Measurements from ENCODE around the gene PM20D1. TPM values are rescaled to one million over a fixed set of nuclear protein-coding genes. Genes with fewer than 3 reads are reported as not detected.

The PM20D1 gene
- total and polyA plus RNA-seq, 8 donors = 5.6 to 54.6 (median 21.4) TPM

DNA sequence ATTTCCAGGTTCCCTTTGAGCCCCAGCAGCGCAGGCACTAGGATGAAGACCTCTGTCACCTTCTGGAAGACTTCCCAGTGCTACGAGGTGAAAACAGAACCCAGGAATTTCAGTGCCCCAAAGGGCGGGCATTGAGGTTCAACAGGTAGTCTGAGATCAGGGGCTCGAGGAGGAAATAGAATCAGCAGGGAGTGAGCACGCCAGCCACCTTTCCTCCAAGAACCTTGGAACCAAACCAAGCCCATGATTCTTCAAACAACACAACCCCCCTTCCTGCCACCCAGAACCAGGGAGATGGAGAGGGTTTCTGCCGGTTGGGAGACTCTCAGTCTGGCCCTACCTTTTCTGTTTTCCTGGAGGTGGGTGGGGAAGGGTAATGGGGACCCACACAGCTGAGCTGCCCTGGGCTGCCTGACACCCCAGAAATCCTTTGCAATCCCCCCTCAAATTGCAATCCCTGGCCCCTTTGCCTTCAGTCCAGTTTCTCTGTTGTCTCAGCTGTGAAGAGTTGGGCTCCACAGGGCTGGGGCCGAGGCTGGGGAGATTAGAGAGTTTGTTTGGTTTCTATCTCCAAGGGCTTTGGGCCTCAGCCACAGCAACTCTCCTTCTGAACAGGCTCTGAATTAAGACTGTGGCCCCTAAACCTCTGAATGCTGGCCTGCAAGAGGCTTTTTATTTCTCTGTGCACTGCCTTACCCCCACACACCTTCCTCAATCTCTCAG is 48.8 kb downstream of the PM20D1 start:
- Histone ChIP-seq H3K27me3 (no peaks in the 10 kb centered on the region), H3K9me3 (no peaks in the 10 kb centered on the region), H3K36me3 (peaks cover 0 to 37% (median 10%) of the 10 kb centered on the region in 3 donors), H3K4me3 (no peak overlapping the region), H3K27ac (peak overlapping the region; percentile 65 to 86 (median 72)), H3K4me1 (peaks cover 19 to 40% (median 30%) of the 10 kb centered on the region in 3 donors)
- intact Hi-C loops (cut with DNase I) = no loop called here
- ATAC-seq (peak; percentile 80 to 83 (median 81)), DNase-seq (peak in 5 of 6 donors; percentile 58 to 74 (median 66)), FAIRE-seq (no peak)
- TF ChIP-seq, protein P1, sequence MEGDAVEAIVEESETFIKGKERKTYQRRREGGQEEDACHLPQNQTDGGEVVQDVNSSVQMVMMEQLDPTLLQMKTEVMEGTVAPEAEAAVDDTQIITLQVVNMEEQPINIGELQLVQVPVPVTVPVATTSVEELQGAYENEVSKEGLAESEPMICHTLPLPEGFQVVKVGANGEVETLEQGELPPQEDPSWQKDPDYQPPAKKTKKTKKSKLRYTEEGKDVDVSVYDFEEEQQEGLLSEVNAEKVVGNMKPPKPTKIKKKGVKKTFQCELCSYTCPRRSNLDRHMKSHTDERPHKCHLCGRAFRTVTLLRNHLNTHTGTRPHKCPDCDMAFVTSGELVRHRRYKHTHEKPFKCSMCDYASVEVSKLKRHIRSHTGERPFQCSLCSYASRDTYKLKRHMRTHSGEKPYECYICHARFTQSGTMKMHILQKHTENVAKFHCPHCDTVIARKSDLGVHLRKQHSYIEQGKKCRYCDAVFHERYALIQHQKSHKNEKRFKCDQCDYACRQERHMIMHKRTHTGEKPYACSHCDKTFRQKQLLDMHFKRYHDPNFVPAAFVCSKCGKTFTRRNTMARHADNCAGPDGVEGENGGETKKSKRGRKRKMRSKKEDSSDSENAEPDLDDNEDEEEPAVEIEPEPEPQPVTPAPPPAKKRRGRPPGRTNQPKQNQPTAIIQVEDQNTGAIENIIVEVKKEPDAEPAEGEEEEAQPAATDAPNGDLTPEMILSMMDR (IDR thresholded peaks at IDR 0.05) = no peak
- 15 to 21% methylated on average over 7 of the region's 7 CpGs for WGBS, 2 donors

DNA sequence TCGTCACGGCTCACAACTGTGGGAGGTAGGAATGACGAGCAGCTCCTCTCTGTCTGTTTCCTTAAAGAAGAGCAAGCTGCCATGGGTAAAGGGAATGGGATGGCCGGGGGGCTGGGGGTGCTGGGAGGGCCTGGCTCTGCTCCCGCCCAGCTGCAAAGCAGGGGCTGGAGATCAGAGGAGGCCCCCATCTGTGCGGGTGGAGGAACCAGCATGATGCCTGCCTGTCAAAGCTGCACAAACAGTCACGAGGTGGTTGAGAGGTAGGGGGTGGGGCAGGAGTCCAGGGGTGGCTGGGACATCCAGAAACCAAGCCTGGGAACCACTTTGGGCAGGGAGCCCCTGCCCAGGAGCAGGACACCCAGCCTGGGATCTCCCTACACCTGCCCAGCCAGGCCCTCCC is 49.5 kb downstream of the PM20D1 start:
- ATAC-seq = peak in 3 of 4 donors; percentile 11 to 29 (median 24)
- intact Hi-C loops (cut with DNase I) = no loop called here
- WGBS, 2 donors = 45 to 47% methylated on average over 7 of the region's 7 CpGs

DNA sequence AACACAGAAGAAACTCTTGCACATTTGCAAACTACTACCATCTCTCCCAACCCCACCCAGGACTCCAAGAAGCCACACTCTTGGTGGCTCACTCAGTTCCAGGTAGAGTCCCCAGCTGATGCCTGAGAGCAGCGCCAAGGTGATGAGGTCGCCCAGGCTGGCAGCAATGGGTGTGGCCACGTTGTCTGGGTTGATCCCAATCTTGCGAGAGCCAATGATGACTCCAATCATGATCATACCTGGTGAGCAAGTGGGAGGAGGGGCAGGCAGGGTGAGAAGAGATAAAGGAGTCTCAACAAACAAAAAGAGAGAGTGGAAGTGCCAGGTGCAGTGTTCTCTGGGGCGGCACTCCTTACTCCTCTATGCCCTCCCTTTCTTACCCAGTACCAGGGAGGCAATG is 51.4 kb downstream of the PM20D1 start:
- peak in 1 of 6 donors; percentile 42 for DNase-seq
- peaks cover 19 to 24% (median 23%) of the 10 kb centered on the region in 3 donors for H3K4me1 ChIP-seq

More for the DNA sequence above, 49.5 kb downstream of the PM20D1 start:
- Histone ChIP-seq H3K9me3 (no peaks in the 10 kb centered on the region), H3K27ac (peak overlapping the region; percentile 65 to 86 (median 72)), H3K4me3 (peak overlapping the region in 1 of 4 donors; percentile 19), H3K36me3 (peaks cover 0 to 42% (median 10%) of the 10 kb centered on the region in 3 donors), H3K27me3 (no peaks in the 10 kb centered on the region), H3K4me1 (peaks cover 19 to 35% (median 27%) of the 10 kb centered on the region in 3 donors)
- TF ChIP-seq, protein P1 (IDR thresholded peaks at IDR 0.05) = no peak
- FAIRE-seq = no peak
- peak in 2 of 6 donors; percentile 39 to 65 for DNase-seq

DNA sequence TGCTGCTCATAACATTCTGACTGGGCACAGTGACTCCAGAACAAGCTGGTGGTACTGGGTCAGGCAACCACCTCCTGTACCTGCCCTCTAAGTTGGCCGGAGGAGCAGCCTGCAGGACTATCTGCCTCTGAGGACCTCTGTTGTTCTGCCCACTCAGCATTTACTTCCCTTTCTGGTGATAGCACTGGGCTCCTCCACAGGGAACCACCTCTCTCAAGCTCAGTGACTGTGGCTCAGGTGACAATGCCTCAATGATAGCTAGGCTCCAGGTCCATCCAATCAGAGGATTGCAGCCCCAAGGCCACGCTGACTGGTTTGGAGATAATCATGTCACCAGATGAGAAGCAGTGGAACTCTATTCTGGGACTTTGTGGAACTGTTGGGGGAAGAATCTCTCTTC is 52.8 kb downstream of the PM20D1 start:
- no peak for FAIRE-seq

More for the DNA sequence above, 51.4 kb downstream of the PM20D1 start:
- no peak for FAIRE-seq
- no peaks in the 10 kb centered on the region for H3K9me3 ChIP-seq
- H3K27me3 ChIP-seq = no peaks in the 10 kb centered on the region
- no peak overlapping the region for H3K27ac ChIP-seq
- ATAC-seq = peak in 2 of 4 donors; percentile 1 to 6
- intact Hi-C loops (cut with DNase I) = loop anchor here in 2 of 3 donors (5.0 to 10.0 kb wide), 2 partner anchors 116 to 179 kb away; no protein-coding TSS in a partner anchor
- 41 to 42% methylated on average over 5 of the region's 5 CpGs for WGBS, 2 donors
- peaks cover 0 to 61% (median 20%) of the 10 kb centered on the region in 3 donors for H3K36me3 ChIP-seq
- TF ChIP-seq, protein P1 (IDR thresholded peaks at IDR 0.05) = no peak
- no peak overlapping the region for H3K4me3 ChIP-seq

More for the DNA sequence above, 52.8 kb downstream of the PM20D1 start:
- Histone ChIP-seq H3K27ac (no peak overlapping the region), H3K4me1 (peaks cover 17 to 23% (median 19%) of the 10 kb centered on the region in 3 donors), H3K27me3 (no peaks in the 10 kb centered on the region), H3K4me3 (no peak overlapping the region), H3K9me3 (no peaks in the 10 kb centered on the region), H3K36me3 (peaks cover 0 to 75% (median 20%) of the 10 kb centered on the region in 3 donors)
- TF ChIP-seq, protein P1 (IDR thresholded peaks at IDR 0.05) = no peak
- intact Hi-C loops (cut with DNase I) = loop anchor here in 2 of 3 donors (5.0 to 10.0 kb wide), 2 partner anchors 118 to 180 kb away; no protein-coding TSS in a partner anchor
- DNase-seq (no peak), ATAC-seq (no peak)
- WGBS, 2 donors = 60 to 63% methylated on average over 2 of the region's 2 CpGs
